Esophagus muscularis mucosa (tissue), 4 donors: ENCODE measurements around the gene PROP1.
"Not testable (repeated sequence)": the region's sequence is repeated elsewhere in the genome, so short reads cannot be mapped to it uniquely, and the experiment has no call there.

Experiments
- CTCF ChIP-seq, 3 experiments: fragments of 200-600 bp in 2 of 3; fragments of 450-650 bp in 1 of 3; sonication (generic) in 2 of 3; IDR thresholded peaks; one replicate each; pipeline ENCODE4 v1.5.1; 2017 to 2019; ENCODE audit warnings: antibody characterized with exemption in 3 of 3, mild to moderate bottlenecking in 2 of 3, moderate library complexity in 1 of 3
- EP300 ChIP-seq: sonication (generic); formaldehyde crosslinking; IDR thresholded peaks from one replicate; pipeline ENCODE4 v1.6.1; 2017; ENCODE audit warnings: antibody characterized with exemption
- POLR2A ChIP-seq: fragments of 450-650 bp; IDR thresholded peaks from one replicate; pipeline ENCODE4 v1.6.1; 2017; ENCODE audit warnings: antibody characterized with exemption, moderate library complexity, mild to moderate bottlenecking, low read depth
- POLR2AphosphoS5 ChIP-seq, 2 donors: sonication (generic); formaldehyde crosslinking; IDR thresholded peaks; one replicate each; pipeline ENCODE4 v1.6.1; 2017; ENCODE audit warnings: antibody characterized with exemption in 2 of 2

GRCh38 chr5:177943805-177944736, 52.0 kb downstream of the PROP1 start:
- not testable (repeated sequence) for TF ChIP-seq POLR2A; CTCF (IDR thresholded peaks at IDR 0.05); EP300; POLR2AphosphoS5 (IDR thresholded peaks at IDR 0.05)
